Large intestine (tissue), 3 donors: ENCODE data around the gene KDM6A. TPM values are rescaled to one million over a fixed set of nuclear protein-coding genes. Genes with fewer than 3 reads are reported as not detected.
A peak's percentile ranks its signal among the peaks of the same experiment; 100 is the strongest.
"Not testable (repeated sequence)": the region's sequence is repeated elsewhere in the genome, so short reads cannot be mapped to it uniquely, and the experiment has no call there.

Experiments used
- DNase-seq, 2 donors: peaks; one replicate each; pipeline versions ENCODE4 v3.0.0 to v3.0.0-alpha.2; 2013
- H3K27ac ChIP-seq: one replicate; pipeline ENCODE4 v1.5.1; 2013; ENCODE audit warnings: low read length
- H3K27me3 ChIP-seq: 2 replicates; pipeline ENCODE4 v1.6.1; 2013; ENCODE audit warnings: low read length; ENCODE audit not compliant: control insufficient read depth, insufficient read depth
- H3K36me3 ChIP-seq: 2 replicates; pipeline ENCODE4 v1.6.1; 2013; ENCODE audit warnings: low read length; ENCODE audit not compliant: control insufficient read depth, insufficient read depth
- H3K4me1 ChIP-seq: one replicate; pipeline ENCODE4 v1.6.1; 2013; ENCODE audit warnings: low read length; ENCODE audit not compliant: control insufficient read depth, insufficient read depth
- H3K4me3 ChIP-seq: one replicate; pipeline ENCODE4 v1.5.1; 2013; ENCODE audit warnings: low read length
- H3K9me3 ChIP-seq: one replicate; pipeline ENCODE4 v1.6.1; 2013; ENCODE audit warnings: mild to moderate bottlenecking, low read depth, low read length, moderate library complexity; ENCODE audit not compliant: control insufficient read depth
- WGBS: methylation state at CpG from one replicate; pipeline ENCODE4 v1.1.5; 2013; ENCODE audit warnings: low lambda C conversion rate; ENCODE audit not compliant: insufficient coverage; 5-methylcytosine and 5-hydroxymethylcytosine counted together
- polyA plus RNA-seq: library from polyadenylated mRNA; unstranded; fragments of 120-200 nt; gene quantifications from one replicate; pipeline ENCODE4 v1.2.1, GENCODE V29; 2013

Gene KDM6A
- polyA plus RNA-seq, 1 donor, result 26.8 TPM

DNA sequence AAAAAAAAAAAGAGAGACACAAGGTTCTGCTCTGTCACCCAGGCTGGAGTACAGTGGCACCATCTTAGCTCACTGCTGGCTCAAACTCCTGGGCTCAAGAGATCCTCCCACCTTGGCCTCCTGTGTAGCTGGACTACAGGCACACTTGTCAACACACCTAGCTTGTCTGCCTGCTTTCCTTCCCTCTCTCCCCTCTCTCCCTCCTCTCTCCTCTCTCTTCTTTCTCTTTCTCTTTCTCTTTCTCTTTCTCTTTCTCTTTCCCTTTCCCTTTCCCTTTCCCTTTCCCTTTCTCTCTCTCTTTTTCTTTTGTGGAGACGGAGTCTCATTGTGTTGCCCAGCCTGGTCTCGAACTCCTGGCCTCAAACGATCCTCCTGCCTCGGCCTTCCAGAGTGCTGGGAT lies 195.6 kb downstream of the KDM6A start:
- peaks cover 22% of the 10 kb centered on the region for H3K36me3 ChIP-seq
- H3K27ac ChIP-seq, result no peak overlapping the region
- no peak overlapping the region for H3K4me3 ChIP-seq
- DNase-seq, result peak in 1 of 2 donors; percentile 13
- no peaks in the 10 kb centered on the region for H3K9me3 ChIP-seq
- WGBS, result no CpG with 5 or more reads among the region's 4 CpGs
- H3K4me1 ChIP-seq, result no peaks in the 10 kb centered on the region
- no peaks in the 10 kb centered on the region for H3K27me3 ChIP-seq

DNA sequence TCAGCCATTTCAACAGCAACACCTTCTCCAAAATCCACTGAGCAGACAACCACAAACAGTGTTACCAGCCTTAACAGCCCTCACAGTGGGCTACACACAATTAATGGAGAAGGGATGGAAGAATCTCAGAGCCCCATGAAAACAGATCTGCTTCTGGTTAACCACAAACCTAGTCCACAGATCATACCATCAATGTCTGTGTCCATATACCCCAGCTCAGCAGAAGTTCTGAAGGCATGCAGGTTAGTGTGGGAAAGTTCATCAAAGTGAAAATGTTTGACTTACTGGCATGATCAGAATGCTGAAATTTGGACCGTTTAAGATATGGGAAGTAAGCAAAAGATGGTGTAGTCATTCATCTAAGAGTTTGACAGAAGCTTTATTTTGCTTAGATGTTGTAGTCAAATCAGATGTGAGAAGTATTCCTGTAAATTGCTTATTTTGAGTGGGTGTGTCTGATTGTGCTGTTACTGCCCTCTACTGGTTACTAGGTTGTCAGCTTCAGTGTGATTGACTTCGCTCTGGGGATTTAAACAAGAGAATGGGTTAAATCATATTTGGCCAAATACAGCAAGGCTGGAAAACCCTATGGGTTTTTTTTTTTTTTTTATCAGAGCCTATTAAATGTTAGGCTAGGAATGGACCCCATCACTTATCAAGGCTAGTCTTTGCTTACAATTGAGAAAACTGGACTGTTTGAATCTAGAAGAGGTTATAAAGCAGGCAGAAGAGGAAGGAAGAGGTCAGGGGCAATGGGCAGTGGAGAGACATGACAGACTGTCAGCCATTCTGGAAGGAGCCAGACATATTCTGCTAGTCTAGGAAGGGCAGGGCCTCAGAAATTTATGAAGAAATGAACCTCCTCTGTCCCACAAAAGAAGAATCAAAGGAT lies 197.4 kb downstream of the KDM6A start:
- no CpG with 5 or more reads among the region's 2 CpGs for WGBS
- H3K27ac ChIP-seq, result no peak overlapping the region
- H3K9me3 ChIP-seq, result no peaks in the 10 kb centered on the region
- no peak overlapping the region for H3K4me3 ChIP-seq
- H3K4me1 ChIP-seq, result no peaks in the 10 kb centered on the region
- peak; percentile 25 to 26 for DNase-seq
- no peaks in the 10 kb centered on the region for H3K27me3 ChIP-seq
- H3K36me3 ChIP-seq, result peaks cover 13% of the 10 kb centered on the region

DNA sequence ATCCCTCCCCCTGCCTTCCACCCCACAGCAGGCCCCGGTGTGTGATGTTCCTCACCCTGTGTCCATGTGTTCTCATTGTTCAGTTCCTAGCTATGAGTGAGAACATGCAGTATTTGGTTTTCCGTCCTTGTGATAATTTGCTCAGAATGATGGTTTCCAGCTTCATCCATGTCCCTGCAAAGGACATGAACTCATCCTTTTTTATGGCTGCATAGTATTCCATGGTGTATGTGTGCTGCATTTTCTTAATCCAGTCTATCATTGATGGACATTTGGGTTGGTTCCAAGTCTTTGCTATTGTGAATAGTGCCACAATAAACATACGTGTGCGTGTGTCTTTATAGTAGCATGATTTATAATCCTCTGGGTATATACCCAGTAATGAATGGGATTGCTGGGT lies 200.0 kb downstream of the KDM6A start:
- not testable (repeated sequence) for DNase-seq, H3K27me3 ChIP-seq, H3K4me3 ChIP-seq, H3K27ac ChIP-seq, H3K9me3 ChIP-seq, H3K4me1 ChIP-seq
- no CpG with 5 or more reads among the region's 4 CpGs for WGBS
- peaks cover 10% of the 10 kb centered on the region for H3K36me3 ChIP-seq

DNA sequence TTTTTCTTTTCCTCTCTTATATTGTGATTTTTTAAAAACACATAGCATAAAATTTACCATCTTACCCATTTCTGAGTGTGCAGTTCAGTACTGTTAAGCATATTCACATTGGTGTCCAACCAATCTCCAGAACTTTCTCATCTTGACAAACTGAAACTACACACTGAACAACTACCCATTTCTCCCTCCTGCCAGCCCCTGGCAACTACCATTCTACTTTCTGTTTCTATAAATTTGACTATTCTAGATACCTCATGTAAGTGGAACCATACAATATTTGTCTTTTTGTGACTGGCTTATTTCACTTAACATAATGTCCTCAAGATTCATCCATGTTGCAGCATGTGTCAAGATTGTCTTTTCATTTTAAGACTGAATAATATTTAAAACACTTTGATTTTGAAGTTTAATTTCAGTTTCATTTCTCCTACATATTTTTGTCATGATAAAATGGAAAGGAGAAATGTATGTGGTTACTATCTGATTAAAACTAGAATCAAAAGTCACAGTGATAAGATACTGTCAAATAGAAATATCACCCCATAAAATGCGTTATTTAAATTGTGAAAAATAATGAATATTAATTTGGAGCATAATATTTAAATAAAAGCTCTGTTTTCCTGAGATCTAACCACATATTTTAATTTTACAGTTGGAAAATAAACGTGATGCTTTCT lies 204.9 kb downstream of the KDM6A start:
- Histone ChIP-seq H3K9me3 (no peaks in the 10 kb centered on the region), H3K4me3 (no peak overlapping the region), H3K27me3 (no peaks in the 10 kb centered on the region), H3K4me1 (no peaks in the 10 kb centered on the region), H3K36me3 (peaks cover 4% of the 10 kb centered on the region), H3K27ac (no peak overlapping the region)
- DNase-seq, result no peak
- WGBS, result 100% methylated on average over 1 of the region's 2 CpGs

DNA sequence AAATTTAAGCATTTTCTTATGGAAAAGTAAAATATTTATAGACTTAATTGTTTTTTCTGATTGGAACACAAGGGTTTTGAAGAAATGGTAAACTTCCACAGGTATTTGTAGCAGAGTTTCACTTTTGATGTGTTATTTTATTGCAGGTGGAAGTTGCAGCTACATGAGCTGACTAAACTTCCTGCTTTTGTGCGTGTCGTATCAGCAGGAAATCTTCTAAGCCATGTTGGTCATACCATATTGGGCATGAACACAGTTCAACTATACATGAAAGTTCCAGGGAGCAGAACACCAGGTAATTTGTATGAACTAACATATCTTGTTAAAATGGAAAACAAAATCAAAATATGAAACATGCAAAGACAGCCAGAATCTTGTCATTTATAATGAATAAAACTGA lies 210.3 kb downstream of the KDM6A start:
- no CpG with 5 or more reads among the region's 2 CpGs for WGBS
- no peak overlapping the region for H3K27ac ChIP-seq

DNA sequence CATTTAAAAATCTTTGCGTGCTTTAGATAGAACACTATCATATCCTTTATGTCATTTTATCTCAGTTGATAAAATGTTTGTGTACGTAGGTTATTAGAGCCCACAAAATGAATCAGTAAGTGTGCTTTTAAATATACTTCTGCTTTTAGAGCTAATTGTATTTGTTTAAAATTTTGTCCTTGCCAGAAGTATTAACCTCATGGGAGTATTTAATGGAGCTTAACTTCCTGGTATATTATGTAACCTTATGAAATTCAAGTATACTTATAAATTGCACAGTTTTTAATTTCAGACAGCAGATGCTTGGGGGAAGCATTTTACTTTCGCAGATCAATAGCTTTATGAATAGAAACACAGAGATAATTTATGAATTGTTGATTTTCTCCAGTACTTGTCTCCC lies 237.5 kb downstream of the KDM6A start:
- Histone ChIP-seq H3K4me3 (no peak overlapping the region), H3K4me1 (no peaks in the 10 kb centered on the region), H3K36me3 (peaks cover 6% of the 10 kb centered on the region), H3K9me3 (no peaks in the 10 kb centered on the region), H3K27ac (no peak overlapping the region), H3K27me3 (no peaks in the 10 kb centered on the region)
- no CpG with 5 or more reads among the region's 3 CpGs for WGBS
- no peak for DNase-seq

More for the DNA sequence above, 210.3 kb downstream of the KDM6A start:
- Histone ChIP-seq H3K9me3 (no peaks in the 10 kb centered on the region), H3K36me3 (peaks cover 10% of the 10 kb centered on the region), H3K4me1 (no peaks in the 10 kb centered on the region), H3K27me3 (no peaks in the 10 kb centered on the region), H3K4me3 (no peak overlapping the region)
- DNase-seq, result peak in 1 of 2 donors; percentile 5

DNA sequence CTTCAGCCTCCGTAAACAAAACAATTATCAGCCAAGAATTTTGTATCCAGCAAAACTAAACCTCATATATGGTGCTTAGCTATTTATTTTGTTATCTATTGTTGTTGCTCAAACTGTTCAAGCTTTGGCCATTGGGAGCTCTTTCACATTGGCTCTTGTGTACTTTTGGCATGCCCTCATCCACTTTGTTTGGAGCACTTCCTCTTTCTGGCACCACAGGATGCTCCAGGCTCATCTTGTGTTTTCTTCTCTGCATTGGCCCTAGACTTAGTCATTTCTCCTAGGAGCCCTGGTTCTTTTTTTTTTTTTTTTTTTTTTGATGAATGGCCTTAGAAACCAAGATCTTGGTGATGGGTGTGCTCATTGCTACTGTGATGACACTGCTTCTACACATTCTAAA lies 253.2 kb downstream of the KDM6A start:
- DNase-seq, result no peak
- no peak overlapping the region for H3K4me3 ChIP-seq
- peaks cover 3% of the 10 kb centered on the region for H3K9me3 ChIP-seq
- no CpG with 5 or more reads among the region's 1 CpG for WGBS
- no peaks in the 10 kb centered on the region for H3K36me3 ChIP-seq
- no peaks in the 10 kb centered on the region for H3K27me3 ChIP-seq
- no peak overlapping the region for H3K27ac ChIP-seq
- H3K4me1 ChIP-seq, result peaks cover 8% of the 10 kb centered on the region

DNA sequence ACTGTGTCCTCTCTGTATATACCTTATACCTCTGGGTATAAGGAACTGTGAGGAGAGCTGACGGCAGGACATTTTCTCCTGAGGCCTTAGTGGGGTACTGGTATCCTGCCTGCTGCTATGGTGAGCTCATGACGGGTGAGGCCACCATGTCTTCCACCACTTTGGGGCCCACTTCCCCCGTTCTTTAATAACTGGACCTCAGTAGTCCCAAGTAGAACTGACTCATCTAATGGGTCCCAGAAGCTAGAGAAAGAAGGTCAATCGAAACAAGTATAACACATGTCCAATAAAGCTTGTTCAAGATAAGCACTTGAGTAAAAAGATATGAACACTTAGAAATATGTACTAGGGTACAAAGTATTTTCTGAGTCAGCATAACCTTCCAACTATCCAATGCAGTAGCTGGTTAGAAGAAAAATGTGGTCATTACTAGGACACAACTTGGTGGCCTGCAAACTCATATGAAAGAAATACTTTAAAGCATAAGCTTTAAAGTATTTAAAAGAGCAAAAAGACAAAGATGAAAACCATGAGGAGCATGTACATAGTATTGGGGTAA lies 256.0 kb downstream of the KDM6A start:
- no peaks in the 10 kb centered on the region for H3K36me3 ChIP-seq
- WGBS, result 67% methylated on average over 1 of the region's 4 CpGs
- peak; percentile 77 to 80 for DNase-seq
- H3K27me3 ChIP-seq, result no peaks in the 10 kb centered on the region
- H3K4me3 ChIP-seq, result no peak overlapping the region
- peaks cover 8% of the 10 kb centered on the region for H3K4me1 ChIP-seq
- peak overlapping the region; percentile 86 for H3K27ac ChIP-seq
- peaks cover 3% of the 10 kb centered on the region for H3K9me3 ChIP-seq

DNA sequence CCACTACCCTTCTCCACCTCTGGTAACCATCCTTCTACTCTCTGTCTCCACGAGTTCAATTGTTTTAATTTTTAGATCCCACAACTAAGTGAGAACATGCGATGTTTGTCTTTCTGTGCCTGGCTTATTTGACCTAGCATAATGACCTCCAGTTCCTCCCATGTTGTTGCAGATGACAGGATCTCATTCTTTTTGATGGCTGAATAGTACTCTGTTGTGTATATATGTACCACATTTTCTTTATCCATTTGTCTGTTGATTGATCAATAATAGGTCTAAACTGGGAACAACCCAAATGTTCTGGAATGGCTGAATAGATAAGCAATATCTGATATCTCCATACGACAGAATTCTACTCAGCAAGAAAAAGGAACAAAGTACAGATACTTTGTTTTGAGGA lies 260.5 kb downstream of the KDM6A start:
- no peaks in the 10 kb centered on the region for H3K9me3 ChIP-seq
- H3K4me1 ChIP-seq, result peaks cover 7% of the 10 kb centered on the region
- no peaks in the 10 kb centered on the region for H3K36me3 ChIP-seq
- no peak for DNase-seq
- no peak overlapping the region for H3K27ac ChIP-seq
- no peak overlapping the region for H3K4me3 ChIP-seq
- no CpG with 5 or more reads among the region's 3 CpGs for WGBS
- H3K27me3 ChIP-seq, result no peaks in the 10 kb centered on the region

DNA sequence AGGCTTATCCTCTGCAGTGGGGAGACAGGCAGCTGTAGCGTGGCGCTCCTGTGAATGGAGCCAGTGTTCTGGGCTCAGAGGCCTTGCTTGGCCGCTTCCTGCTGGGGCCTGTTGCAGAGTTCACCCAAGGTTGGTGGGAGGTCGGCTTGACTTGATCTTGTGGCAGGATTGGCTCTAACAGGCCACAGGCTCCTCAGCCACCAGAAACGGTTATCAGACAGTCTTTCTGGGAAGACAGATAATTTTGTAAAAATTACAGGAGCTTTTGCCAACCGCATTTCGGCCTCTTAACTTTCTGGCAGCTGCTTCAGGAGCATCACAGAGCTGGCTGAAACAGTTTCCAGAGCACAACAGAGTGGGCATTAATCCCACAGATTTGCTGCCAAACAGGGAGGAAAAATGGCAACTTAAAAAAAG lies 261.3 kb downstream of the KDM6A start:
- DNase-seq, result peak in 1 of 2 donors; percentile 2
- Histone ChIP-seq H3K4me1 (peaks cover 3% of the 10 kb centered on the region), H3K27ac (no peak overlapping the region), H3K9me3 (no peaks in the 10 kb centered on the region), H3K27me3 (no peaks in the 10 kb centered on the region), H3K36me3 (no peaks in the 10 kb centered on the region), H3K4me3 (no peak overlapping the region)
- WGBS, result no CpG with 5 or more reads among the region's 7 CpGs
